GM06990 (cell line): ENCODE results near the gene HECTD3.
A peak's percentile ranks its signal among the peaks of the same experiment; 100 is the strongest.

Experiments used
- DNase-seq: peaks from one replicate; pipeline ENCODE4 v3.0.0-alpha.2; 2011; ENCODE audit not compliant: insufficient read length; ENCODE audit errors: extremely low read depth
- H3K27me3 ChIP-seq: replicated peaks from 2 replicates; pipeline ENCODE4 v1.6.0; 2011; ENCODE audit warnings: low read length; ENCODE audit not compliant: control insufficient read depth, insufficient read depth
- H3K36me3 ChIP-seq: 2 replicates; pipeline ENCODE4 v1.5.1; 2011; ENCODE audit warnings: low read length; ENCODE audit not compliant: control insufficient read depth, insufficient read depth
- H3K4me3 ChIP-seq: replicated peaks from 2 replicates; pipeline ENCODE4 v1.5.1; 2011; ENCODE audit warnings: low read depth, mild to moderate bottlenecking, control low read depth, low read length
- CTCF ChIP-seq: IDR thresholded peaks from 2 replicates; pipeline ENCODE4 v1.5.1; 2011; ENCODE audit warnings: low read length, control low read depth, mild to moderate bottlenecking, inconsistent platforms; ENCODE audit not compliant: insufficient read depth, poor library complexity, severe bottlenecking

Gene HECTD3

GRCh38 chr1:45013551-45014209 lies 2.6 kb upstream of the HECTD3 start:
- TF ChIP-seq CTCF, result no peak
- Histone ChIP-seq H3K4me3 (no peak overlapping the region), H3K36me3 (peaks cover 9% of the 10 kb centered on the region), H3K27me3 (no peaks in the 10 kb centered on the region)
- no peak for DNase-seq

- TF ChIP-seq CTCF, result no peak
- Histone ChIP-seq H3K36me3 (peaks cover 14% of the 10 kb centered on the region), H3K4me3 (peak overlapping the region; percentile 88), H3K27me3 (no peaks in the 10 kb centered on the region)
- peak; percentile 32 for DNase-seq
These were observed 1.6 kb upstream of the HECTD3 start for GRCh38 chr1:45012639-45013278.

- Histone ChIP-seq H3K36me3 (peaks cover 19% of the 10 kb centered on the region), H3K27me3 (no peaks in the 10 kb centered on the region), H3K4me3 (peak within 1 kb of the TSS; percentile 88)
- peak; percentile 85 for DNase-seq
- no peak for TF ChIP-seq CTCF
These were observed 914 bp upstream of the HECTD3 start, which contains the start of gene UROD for GRCh38 chr1:45011837-45012638. TSS of gene UROD (plus strand) at chr1:45012254. CDS start at chr1:45012266, 12 bp downstream.

- Histone ChIP-seq H3K27me3 (no peaks in the 10 kb centered on the region), H3K4me3 (peak overlapping the region; percentile 88), H3K36me3 (peaks cover 25% of the 10 kb centered on the region)
- TF ChIP-seq CTCF, result no peak
- DNase-seq, result peak; percentile 45
These were observed 919 bp downstream of the HECTD3 start for GRCh38 chr1:45009956-45010854.

- Histone ChIP-seq H3K36me3 (peaks cover 27% of the 10 kb centered on the region), H3K27me3 (no peaks in the 10 kb centered on the region), H3K4me3 (no peak overlapping the region)
- TF ChIP-seq CTCF, result no peak
- DNase-seq, result no peak
These were observed 1.7 kb downstream of the HECTD3 start for GRCh38 chr1:45009296-45009865.
